Measurements from ENCODE around the gene PON3. TPM values are rescaled to one million over a fixed set of nuclear protein-coding genes. Genes with fewer than 3 reads are reported as not detected.

Gene PON3
- total RNA-seq, 2 donors from 2014 or later, result 3.0 to 3.5 TPM

GRCh38 chr7:95340491-95340890, 55.7 kb downstream of the PON3 start:
- H3K9me3 ChIP-seq, result no peaks in the 10 kb centered on the region
- H3K27me3 ChIP-seq, result no peaks in the 10 kb centered on the region
- no peak for DNase-seq
- no peak overlapping the region for H3K9ac ChIP-seq (ENCODE audit: low read depth in 2 of 2, low read length in 2 of 2)
- H3K4me3 ChIP-seq, result no peak overlapping the region
- H3K36me3 ChIP-seq, result no peaks in the 10 kb centered on the region
- no peaks in the 10 kb centered on the region for H3K4me1 ChIP-seq
- no peak overlapping the region for H3K27ac ChIP-seq
- intact Hi-C loops (cut with DNase I), result no loop called here
- TF ChIP-seq, protein P1, sequence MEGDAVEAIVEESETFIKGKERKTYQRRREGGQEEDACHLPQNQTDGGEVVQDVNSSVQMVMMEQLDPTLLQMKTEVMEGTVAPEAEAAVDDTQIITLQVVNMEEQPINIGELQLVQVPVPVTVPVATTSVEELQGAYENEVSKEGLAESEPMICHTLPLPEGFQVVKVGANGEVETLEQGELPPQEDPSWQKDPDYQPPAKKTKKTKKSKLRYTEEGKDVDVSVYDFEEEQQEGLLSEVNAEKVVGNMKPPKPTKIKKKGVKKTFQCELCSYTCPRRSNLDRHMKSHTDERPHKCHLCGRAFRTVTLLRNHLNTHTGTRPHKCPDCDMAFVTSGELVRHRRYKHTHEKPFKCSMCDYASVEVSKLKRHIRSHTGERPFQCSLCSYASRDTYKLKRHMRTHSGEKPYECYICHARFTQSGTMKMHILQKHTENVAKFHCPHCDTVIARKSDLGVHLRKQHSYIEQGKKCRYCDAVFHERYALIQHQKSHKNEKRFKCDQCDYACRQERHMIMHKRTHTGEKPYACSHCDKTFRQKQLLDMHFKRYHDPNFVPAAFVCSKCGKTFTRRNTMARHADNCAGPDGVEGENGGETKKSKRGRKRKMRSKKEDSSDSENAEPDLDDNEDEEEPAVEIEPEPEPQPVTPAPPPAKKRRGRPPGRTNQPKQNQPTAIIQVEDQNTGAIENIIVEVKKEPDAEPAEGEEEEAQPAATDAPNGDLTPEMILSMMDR (IDR thresholded peaks at IDR 0.05), result no peak

DNA sequence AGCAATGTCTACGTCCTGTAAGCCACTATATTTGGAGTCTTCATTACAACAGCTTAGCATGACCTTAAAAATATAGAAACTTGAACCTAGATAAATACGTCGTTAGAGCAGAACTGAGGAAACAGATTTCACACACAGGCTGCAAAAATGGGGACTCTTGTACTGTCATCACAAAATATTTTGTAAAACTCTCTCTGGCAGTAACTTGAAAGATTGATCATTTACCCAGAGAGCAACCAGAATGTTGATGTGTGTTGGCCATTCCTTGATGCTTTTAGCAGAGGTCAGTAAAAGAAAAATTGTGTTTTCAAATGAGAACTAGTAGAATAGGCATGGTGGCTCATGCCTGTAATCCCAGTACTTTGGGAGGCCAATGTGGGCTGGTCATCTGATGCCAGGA, 57.3 kb downstream of the PON3 start:
- H3K9ac ChIP-seq (ENCODE audit: low read depth in 2 of 2, low read length in 2 of 2), result no peak overlapping the region
- no peak overlapping the region for H3K4me3 ChIP-seq
- no peaks in the 10 kb centered on the region for H3K9me3 ChIP-seq
- intact Hi-C loops (cut with DNase I), result no loop called here
- H3K36me3 ChIP-seq, result no peaks in the 10 kb centered on the region
- DNase-seq, result no peak
- no peaks in the 10 kb centered on the region for H3K4me1 ChIP-seq
- no peaks in the 10 kb centered on the region for H3K27me3 ChIP-seq
- H3K27ac ChIP-seq, result no peak overlapping the region
- TF ChIP-seq, protein P1 (IDR thresholded peaks at IDR 0.05), result no peak

DNA sequence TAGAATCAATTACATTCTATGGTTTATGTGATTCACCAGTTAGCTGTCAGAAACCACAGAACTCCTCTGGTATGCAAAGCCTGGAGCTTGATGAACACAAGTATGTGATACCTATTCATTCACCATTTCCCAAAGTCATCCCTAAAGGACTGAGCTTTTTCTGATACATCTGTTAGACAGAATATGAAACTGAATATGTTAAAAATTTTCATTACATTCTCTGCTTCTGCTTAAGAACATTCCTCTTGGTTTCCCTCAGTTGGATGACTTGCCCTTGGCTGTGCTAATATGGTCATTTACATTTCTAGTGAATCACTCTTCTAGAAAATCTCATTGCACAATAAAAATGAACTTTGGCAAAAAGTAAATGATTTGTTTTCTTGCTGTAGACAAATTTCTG, 61.1 kb downstream of the PON3 start:
- Histone ChIP-seq H3K9me3 (no peaks in the 10 kb centered on the region), H3K4me3 (no peak overlapping the region), H3K27ac (no peak overlapping the region), H3K27me3 (no peaks in the 10 kb centered on the region), H3K4me1 (no peaks in the 10 kb centered on the region), H3K9ac (ENCODE audit: low read depth in 2 of 2, low read length in 2 of 2) (no peak overlapping the region), H3K36me3 (no peaks in the 10 kb centered on the region)
- intact Hi-C loops (cut with DNase I), result no loop called here
- DNase-seq, result no peak
- TF ChIP-seq, protein P1 (IDR thresholded peaks at IDR 0.05), result no peak

- no peaks in the 10 kb centered on the region for H3K27me3 ChIP-seq
- intact Hi-C loops (cut with DNase I), result no loop called here
- H3K4me3 ChIP-seq, result no peak overlapping the region
- no peaks in the 10 kb centered on the region for H3K9me3 ChIP-seq
- no peaks in the 10 kb centered on the region for H3K36me3 ChIP-seq
- TF ChIP-seq, protein P1 (IDR thresholded peaks at IDR 0.05), result no peak
- H3K27ac ChIP-seq, result no peak overlapping the region
- no peaks in the 10 kb centered on the region for H3K4me1 ChIP-seq
- no peak overlapping the region for H3K9ac ChIP-seq (ENCODE audit: low read depth in 2 of 2, low read length in 2 of 2)
- no peak for DNase-seq
Measured at GRCh38 chr7:95334447-95334846, 61.7 kb downstream of the PON3 start.

DNA sequence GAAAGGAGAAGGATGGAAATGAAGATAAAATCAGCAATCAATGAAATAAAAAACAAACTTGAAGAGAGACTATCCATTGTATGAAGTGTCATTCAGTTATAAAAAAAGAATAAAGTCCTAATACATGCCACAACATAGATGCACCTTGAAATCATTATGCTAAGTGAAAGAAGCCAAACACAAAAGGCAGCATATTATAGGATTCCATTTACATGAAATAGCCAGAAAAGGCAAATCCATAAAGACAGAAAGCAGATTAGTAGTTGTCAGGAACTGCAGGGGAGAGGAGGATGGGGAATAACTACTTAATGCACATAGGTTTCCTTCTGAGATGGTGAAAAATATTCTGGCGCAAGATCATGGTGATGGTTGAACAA, 65.2 kb downstream of the PON3 start:
- no peak for DNase-seq

More for the DNA sequence above, 65.2 kb downstream of the PON3 start:
- no peak overlapping the region for H3K9ac ChIP-seq (ENCODE audit: low read depth in 2 of 2, low read length in 2 of 2)
- no peak overlapping the region for H3K27ac ChIP-seq
- no peaks in the 10 kb centered on the region for H3K9me3 ChIP-seq
- no peaks in the 10 kb centered on the region for H3K4me1 ChIP-seq
- H3K36me3 ChIP-seq, result no peaks in the 10 kb centered on the region
- TF ChIP-seq, protein P1 (IDR thresholded peaks at IDR 0.05), result no peak
- H3K27me3 ChIP-seq, result no peaks in the 10 kb centered on the region
- intact Hi-C loops (cut with DNase I), result no loop called here
- no peak overlapping the region for H3K4me3 ChIP-seq

Data from colonic mucosa (tissue), 4 donors.